Testis (tissue), 2 donors: ENCODE results near the gene CDKAL1.

Experiments used
- POLR2A ChIP-seq: fragments of 450-650 bp; IDR thresholded peaks from one replicate; pipeline ENCODE4 v1.6.1; 2017; ENCODE audit warnings: antibody characterized with exemption, mild to moderate bottlenecking, moderate library complexity
- TF ChIP-seq, protein P1 (sequence below), 3 experiments: fragments of 450-650 bp in 2 of 3; fragments of 200-600 bp in 1 of 3; sonication (generic) in 1 of 3; IDR thresholded peaks; one replicate each; pipeline ENCODE4 v1.5.1; 2016 to 2019; ENCODE audit warnings: antibody characterized with exemption in 3 of 3, mild to moderate bottlenecking in 2 of 3, moderate library complexity in 1 of 3

- TF ChIP-seq, protein P1, sequence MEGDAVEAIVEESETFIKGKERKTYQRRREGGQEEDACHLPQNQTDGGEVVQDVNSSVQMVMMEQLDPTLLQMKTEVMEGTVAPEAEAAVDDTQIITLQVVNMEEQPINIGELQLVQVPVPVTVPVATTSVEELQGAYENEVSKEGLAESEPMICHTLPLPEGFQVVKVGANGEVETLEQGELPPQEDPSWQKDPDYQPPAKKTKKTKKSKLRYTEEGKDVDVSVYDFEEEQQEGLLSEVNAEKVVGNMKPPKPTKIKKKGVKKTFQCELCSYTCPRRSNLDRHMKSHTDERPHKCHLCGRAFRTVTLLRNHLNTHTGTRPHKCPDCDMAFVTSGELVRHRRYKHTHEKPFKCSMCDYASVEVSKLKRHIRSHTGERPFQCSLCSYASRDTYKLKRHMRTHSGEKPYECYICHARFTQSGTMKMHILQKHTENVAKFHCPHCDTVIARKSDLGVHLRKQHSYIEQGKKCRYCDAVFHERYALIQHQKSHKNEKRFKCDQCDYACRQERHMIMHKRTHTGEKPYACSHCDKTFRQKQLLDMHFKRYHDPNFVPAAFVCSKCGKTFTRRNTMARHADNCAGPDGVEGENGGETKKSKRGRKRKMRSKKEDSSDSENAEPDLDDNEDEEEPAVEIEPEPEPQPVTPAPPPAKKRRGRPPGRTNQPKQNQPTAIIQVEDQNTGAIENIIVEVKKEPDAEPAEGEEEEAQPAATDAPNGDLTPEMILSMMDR (IDR thresholded peaks at IDR 0.05), result no peak
- TF ChIP-seq POLR2A, result no peak
Measured at GRCh38 chr6:20943922-20944321, 409.7 kb downstream of the CDKAL1 start.
